B cell (primary cell): ENCODE results near the gene COL25A1. TPM values are rescaled to one million over a fixed set of nuclear protein-coding genes. Genes with fewer than 3 reads are reported as not detected.

Source experiments
- ATAC-seq: fragments of 200-7000 bp; cut with Tn5 transposase; one replicate; pipeline ENCODE4 v1.10.0; 2021; ENCODE audit warnings: low read depth, mild to moderate bottlenecking, moderate number of reproducible peaks, moderate library complexity
- CTCF ChIA-PET: fragments of 350-600 bp; sonication (Branson Sonifier 250); formaldehyde crosslinking; loops from one replicate; lab custom pipeline; 2021; ENCODE audit warnings: antibody characterized with exemption, inconsistent platforms; lab: Charles Lee
- POLR2A ChIA-PET: fragments of 350-600 bp; sonication (Branson Sonifier 250); formaldehyde crosslinking; loops from one replicate; lab custom pipeline; 2021; ENCODE audit warnings: antibody characterized with exemption; lab: Charles Lee
- DNase-seq: peaks from one replicate; pipeline ENCODE4 v3.0.0; 2013
- H2AFZ ChIP-seq: 2 replicates; pipeline ENCODE4 v1.6.1; 2012; ENCODE audit warnings: mild to moderate bottlenecking, low read depth, low read length; ENCODE audit not compliant: insufficient read depth, poor library complexity, severe bottlenecking
- H3K27ac ChIP-seq, 2 donors: 1 replicate in 1 of 2; 2 replicates in 1 of 2; pipeline ENCODE4 v1.5.1; 2012 to 2013; ENCODE audit warnings: low read length in 2 of 2, mild to moderate bottlenecking in 2 of 2, moderate library complexity in 1 of 2
- H3K27me3 ChIP-seq, 4 experiments: fragments of 200-600 bp in 1 of 4; sonication (generic) in 1 of 4; replicated peaks in 1 of 4; 1 replicate in 2 of 4; 2 replicates in 2 of 4; pipeline versions ENCODE4 v1.6.1 to v1.7.0; 2013 to 2016; ENCODE audit warnings: low read length in 3 of 4, mild to moderate bottlenecking in 2 of 4, mixed read lengths in 1 of 4, moderate library complexity in 1 of 4; ENCODE audit not compliant: insufficient read depth in 4 of 4, control insufficient read depth in 3 of 4; ENCODE audit errors: control extremely low read depth in 1 of 4
- H3K36me3 ChIP-seq, 2 experiments: replicated peaks in 1 of 2; 1 replicate in 1 of 2; 2 replicates in 1 of 2; pipeline versions ENCODE4 v1.6.1 to v1.7.1; 2013; ENCODE audit warnings: low read length in 1 of 2; ENCODE audit not compliant: insufficient read depth in 2 of 2, control insufficient read depth in 1 of 2; ENCODE audit errors: control extremely low read depth in 1 of 2, extremely low read depth in 1 of 2
- H3K4me1 ChIP-seq, 2 donors: fragments of 200-600 bp in 1 of 2; sonication (generic) in 1 of 2; 1 replicate in 1 of 2; 2 replicates in 1 of 2; pipeline versions ENCODE4 v1.5.1 to v1.6.1; 2013 to 2017; ENCODE audit warnings: low read length in 2 of 2; ENCODE audit not compliant: control insufficient read depth in 2 of 2, insufficient read depth in 2 of 2
- H3K4me2 ChIP-seq: replicated peaks from 2 replicates; pipeline ENCODE3; 2012; ENCODE audit warnings: mild to moderate bottlenecking, low read depth, low read length; ENCODE audit not compliant: poor library complexity, severe bottlenecking
- H3K4me3 ChIP-seq, 5 experiments: fragments of 200-600 bp in 1 of 5; sonication (generic) in 1 of 5; 1 replicate in 3 of 5; 2 replicates in 2 of 5; pipeline versions ENCODE4 v1.5.1 to v1.7.0; 2011 to 2016; ENCODE audit warnings: low read length in 4 of 5, mild to moderate bottlenecking in 4 of 5, low read depth in 2 of 5, control low read depth in 1 of 5, moderate library complexity in 1 of 5; ENCODE audit not compliant: insufficient read depth in 1 of 5; ENCODE audit errors: control extremely low read depth in 1 of 5, extremely low read depth in 1 of 5
- H3K79me2 ChIP-seq: fragments of 200-600 bp; sonication (generic); one replicate; pipeline ENCODE4 v1.6.0; 2016; ENCODE audit warnings: low read length; ENCODE audit not compliant: control insufficient read depth, insufficient read depth
- H3K9ac ChIP-seq: fragments of 200-600 bp; sonication (generic); 2 replicates; pipeline ENCODE4 v1.6.1; 2017; ENCODE audit warnings: mild to moderate bottlenecking, low read length, moderate library complexity
- H3K9me3 ChIP-seq, 3 donors: one replicate each; pipeline versions ENCODE4 v1.6.1 to v1.7.1; 2013; ENCODE audit warnings: low read length in 2 of 3; ENCODE audit not compliant: control insufficient read depth in 2 of 3, insufficient read depth in 1 of 3; ENCODE audit errors: control extremely low read depth in 1 of 3
- H4K20me1 ChIP-seq: 2 replicates; pipeline ENCODE4 v1.6.0; 2012; ENCODE audit warnings: mild to moderate bottlenecking, low read length; ENCODE audit not compliant: insufficient read depth, control insufficient read depth, poor library complexity, severe bottlenecking
- H3K27ac Mint-ChIP-seq: one replicate; pipeline ENCODE4 v1.8.0; 2021; ENCODE audit warnings: mixed read lengths
- H3K27me3 Mint-ChIP-seq: one replicate; pipeline ENCODE4 v1.8.0; 2021; ENCODE audit warnings: mixed read lengths
- H3K4me1 Mint-ChIP-seq: one replicate; pipeline ENCODE4 v1.8.0; 2021; ENCODE audit warnings: mixed read lengths
- H3K4me3 Mint-ChIP-seq: one replicate; pipeline ENCODE4 v1.8.0; 2021; ENCODE audit warnings: mixed read lengths
- H3K9me3 Mint-ChIP-seq: one replicate; pipeline ENCODE4 v1.8.0; 2022; ENCODE audit warnings: mixed read lengths; ENCODE audit not compliant: insufficient read depth
- CTCF ChIP-seq: fragments of 200-600 bp; IDR thresholded peaks from one replicate; pipeline ENCODE4 v1.8.0; 2022; ENCODE audit warnings: antibody characterized with exemption, mild to moderate bottlenecking
- EZH2 ChIP-seq: IDR thresholded peaks from 2 replicates; pipeline ENCODE4 v1.6.1; 2012; ENCODE audit warnings: borderline replicate concordance, low read depth, mild to moderate bottlenecking, moderate library complexity, low read length; ENCODE audit not compliant: insufficient read depth, poor library complexity, severe bottlenecking
- WGBS: methylation state at CpG from one replicate; pipeline ENCODE4 v1.1.5; 2013; ENCODE audit warnings: missing lambda C conversion rate; ENCODE audit not compliant: insufficient coverage; 5-methylcytosine and 5-hydroxymethylcytosine counted together
- intact Hi-C: fragments of 100-400 bp; cut with micrococcal nuclease; formaldehyde crosslinking; loops from one replicate; pipeline ENCODE4 v1.10.0; 2022
- polyA plus RNA-seq: library from polyadenylated mRNA; depleted of rRNA; stranded (reverse); fragments of >200 nt; gene quantifications from 2 replicates; pipeline ENCODE4 v1.2.3, GENCODE V29; 2012
- total RNA-seq, 2 donors: library from RNA; stranded (reverse); fragments of 120-200 nt in 1 of 2; gene quantifications; 1 replicate in 1 of 2; 2 replicates in 1 of 2; pipeline versions ENCODE4 v1.2.3 to v1.2.4, GENCODE V29; 2013 to 2022

COL25A1 gene
- total and polyA plus RNA-seq, 2 donors (not counting 1 experiment from before 2014, with no cell fraction given): not detected

- Histone ChIP-seq H3K36me3 (no peaks in the 10 kb centered on the region), H3K9me3 (no peaks in the 10 kb centered on the region), H3K27ac (no peak overlapping the region), H3K79me2 (no peaks in the 10 kb centered on the region), H3K27me3 (no peaks in the 10 kb centered on the region), H3K9ac (no peak overlapping the region), H2AFZ (no peak overlapping the region), H3K4me2 (no peak overlapping the region), H3K4me3 (no peak overlapping the region), H4K20me1 (no peaks in the 10 kb centered on the region), H3K4me1 (no peaks in the 10 kb centered on the region)
- no peaks in the 10 kb centered on the region for H3K9me3 Mint-ChIP-seq
- ChIA-PET CTCF (no interaction called here), POLR2A (no interaction called here)
- TF ChIP-seq CTCF (no peak), EZH2 (no peak)
- DNase-seq (no peak), ATAC-seq (no peak)
- no peaks in the 10 kb centered on the region for H3K27me3 Mint-ChIP-seq
- intact Hi-C loops: no loop called here
- no peaks in the 10 kb centered on the region for H3K4me1 Mint-ChIP-seq
- H3K27ac Mint-ChIP-seq: no peak overlapping the region
- 94% methylated on average over 6 of the region's 7 CpGs for WGBS
- H3K4me3 Mint-ChIP-seq: no peak overlapping the region
These were observed 144.8 kb downstream of the COL25A1 start for GRCh38 chr4:109157696-109158095.

GRCh38 chr4:109157205-109157604, 145.3 kb downstream of the COL25A1 start:
- Mint-ChIP-seq H3K9me3 (no peaks in the 10 kb centered on the region), H3K4me3 (no peak overlapping the region), H3K27me3 (no peaks in the 10 kb centered on the region), H3K4me1 (no peaks in the 10 kb centered on the region), H3K27ac (no peak overlapping the region)
- Histone ChIP-seq H3K27me3 (no peaks in the 10 kb centered on the region), H3K27ac (no peak overlapping the region), H2AFZ (no peak overlapping the region), H3K9ac (no peak overlapping the region), H3K4me1 (no peaks in the 10 kb centered on the region), H4K20me1 (no peaks in the 10 kb centered on the region), H3K79me2 (no peaks in the 10 kb centered on the region), H3K9me3 (no peaks in the 10 kb centered on the region), H3K4me2 (no peak overlapping the region), H3K4me3 (no peak overlapping the region), H3K36me3 (no peaks in the 10 kb centered on the region)
- no peak for TF ChIP-seq EZH2
- TF ChIP-seq CTCF: no peak
- no peak for DNase-seq
- no peak for ATAC-seq
- ChIA-PET POLR2A (no interaction called here), CTCF (no interaction called here)
- no CpG with 5 or more reads among the region's 2 CpGs for WGBS
- intact Hi-C loops: no loop called here
